ENCODE measurements around the gene TMEM51.

Gene TMEM51

DNA sequence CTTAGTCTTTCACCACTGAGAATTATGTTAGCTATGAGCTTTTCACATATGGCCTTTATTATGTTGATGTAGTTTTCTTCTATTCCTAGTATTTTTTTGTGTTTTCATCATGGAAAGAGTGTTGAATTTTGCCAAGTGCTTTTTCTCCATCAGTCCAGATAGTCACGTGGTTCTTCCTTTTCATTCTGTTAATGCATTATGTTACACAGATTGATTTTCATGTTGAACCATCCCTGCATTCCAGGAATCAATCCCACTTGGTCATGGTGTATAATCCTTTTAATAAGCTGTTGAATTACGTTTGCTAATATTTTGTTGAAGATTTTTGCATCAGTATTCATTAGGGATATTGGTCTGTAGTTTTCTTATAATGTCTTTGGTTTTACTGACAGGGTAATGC, 111.2 kb downstream of the TMEM51 start:
- TF ChIP-seq, protein P1, sequence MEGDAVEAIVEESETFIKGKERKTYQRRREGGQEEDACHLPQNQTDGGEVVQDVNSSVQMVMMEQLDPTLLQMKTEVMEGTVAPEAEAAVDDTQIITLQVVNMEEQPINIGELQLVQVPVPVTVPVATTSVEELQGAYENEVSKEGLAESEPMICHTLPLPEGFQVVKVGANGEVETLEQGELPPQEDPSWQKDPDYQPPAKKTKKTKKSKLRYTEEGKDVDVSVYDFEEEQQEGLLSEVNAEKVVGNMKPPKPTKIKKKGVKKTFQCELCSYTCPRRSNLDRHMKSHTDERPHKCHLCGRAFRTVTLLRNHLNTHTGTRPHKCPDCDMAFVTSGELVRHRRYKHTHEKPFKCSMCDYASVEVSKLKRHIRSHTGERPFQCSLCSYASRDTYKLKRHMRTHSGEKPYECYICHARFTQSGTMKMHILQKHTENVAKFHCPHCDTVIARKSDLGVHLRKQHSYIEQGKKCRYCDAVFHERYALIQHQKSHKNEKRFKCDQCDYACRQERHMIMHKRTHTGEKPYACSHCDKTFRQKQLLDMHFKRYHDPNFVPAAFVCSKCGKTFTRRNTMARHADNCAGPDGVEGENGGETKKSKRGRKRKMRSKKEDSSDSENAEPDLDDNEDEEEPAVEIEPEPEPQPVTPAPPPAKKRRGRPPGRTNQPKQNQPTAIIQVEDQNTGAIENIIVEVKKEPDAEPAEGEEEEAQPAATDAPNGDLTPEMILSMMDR (IDR thresholded peaks at IDR 0.05): no peak
- H3K9me3 ChIP-seq (ENCODE audit: control insufficient read depth, low read length): no peaks in the 10 kb centered on the region
- no peak overlapping the region for H3K27ac ChIP-seq
- no peak overlapping the region for H2AFZ ChIP-seq
- H3K79me2 ChIP-seq: no peaks in the 10 kb centered on the region
- no peak overlapping the region for H3K4me3 ChIP-seq (ENCODE audit: low read depth, low read length)
- H3K4me2 ChIP-seq (ENCODE audit: low read length): no peak overlapping the region
- no peaks in the 10 kb centered on the region for H3K36me3 ChIP-seq (ENCODE audit: control insufficient read depth, insufficient read depth, low read length)
- no peaks in the 10 kb centered on the region for H3K27me3 ChIP-seq (ENCODE audit: control insufficient read depth, insufficient read depth, low read length)
- no peaks in the 10 kb centered on the region for H3K4me1 ChIP-seq
- H3K9ac ChIP-seq: no peak overlapping the region

Measured in parathyroid adenoma (tissue), 2 donors.